DND-41 (cell line): ENCODE results near the gene EFCAB13.

ENCODE experiments used
- EZH2 ChIP-seq: IDR thresholded peaks from 3 replicates; pipeline ENCODE4 v1.6.1; 2012; ENCODE audit warnings: borderline replicate concordance, low read depth, mild to moderate bottlenecking, moderate library complexity, low read length, inconsistent platforms; ENCODE audit not compliant: severe bottlenecking
- TF ChIP-seq, protein P1 (sequence below): IDR thresholded peaks from 2 replicates; pipeline ENCODE4 v1.5.1; 2012; ENCODE audit warnings: borderline replicate concordance, low read length, moderate library complexity, mild to moderate bottlenecking; ENCODE audit not compliant: poor library complexity, severe bottlenecking; ENCODE audit errors: extremely low read depth

DNA sequence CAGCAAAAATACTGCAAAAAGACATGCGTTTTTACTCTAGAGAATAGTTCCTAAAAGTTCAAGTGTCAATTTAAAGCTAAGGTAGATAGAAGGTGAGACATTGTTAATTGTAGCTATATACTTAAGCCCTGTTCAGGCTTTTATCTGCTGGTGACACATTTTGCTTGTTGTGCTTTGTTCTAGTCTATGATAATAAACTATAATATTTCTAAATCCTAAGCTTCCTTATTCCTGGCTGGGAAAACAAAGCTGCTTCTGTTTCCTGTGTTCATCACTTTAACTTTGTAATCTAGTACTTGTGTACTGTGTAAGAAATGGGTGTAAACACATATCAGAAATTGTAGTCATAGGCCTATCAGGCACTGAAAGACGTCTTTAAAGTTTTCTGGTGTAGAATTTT lies 77.3 kb downstream of the EFCAB13 start:
- TF ChIP-seq, protein P1, sequence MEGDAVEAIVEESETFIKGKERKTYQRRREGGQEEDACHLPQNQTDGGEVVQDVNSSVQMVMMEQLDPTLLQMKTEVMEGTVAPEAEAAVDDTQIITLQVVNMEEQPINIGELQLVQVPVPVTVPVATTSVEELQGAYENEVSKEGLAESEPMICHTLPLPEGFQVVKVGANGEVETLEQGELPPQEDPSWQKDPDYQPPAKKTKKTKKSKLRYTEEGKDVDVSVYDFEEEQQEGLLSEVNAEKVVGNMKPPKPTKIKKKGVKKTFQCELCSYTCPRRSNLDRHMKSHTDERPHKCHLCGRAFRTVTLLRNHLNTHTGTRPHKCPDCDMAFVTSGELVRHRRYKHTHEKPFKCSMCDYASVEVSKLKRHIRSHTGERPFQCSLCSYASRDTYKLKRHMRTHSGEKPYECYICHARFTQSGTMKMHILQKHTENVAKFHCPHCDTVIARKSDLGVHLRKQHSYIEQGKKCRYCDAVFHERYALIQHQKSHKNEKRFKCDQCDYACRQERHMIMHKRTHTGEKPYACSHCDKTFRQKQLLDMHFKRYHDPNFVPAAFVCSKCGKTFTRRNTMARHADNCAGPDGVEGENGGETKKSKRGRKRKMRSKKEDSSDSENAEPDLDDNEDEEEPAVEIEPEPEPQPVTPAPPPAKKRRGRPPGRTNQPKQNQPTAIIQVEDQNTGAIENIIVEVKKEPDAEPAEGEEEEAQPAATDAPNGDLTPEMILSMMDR, result no peak
- TF ChIP-seq EZH2, result no peak
